GM18909 (cell line): ENCODE data around the gene ADM2.
"Not testable (repeated sequence)": the region's sequence is repeated elsewhere in the genome, so short reads cannot be mapped to it uniquely, and the experiment has no call there.

ENCODE experiments used
- ATAC-seq: cut with Tn5 transposase; IDR thresholded peaks from one replicate; pipeline ENCODE4 v1.9.1; 2021; ENCODE audit warnings: mild to moderate bottlenecking; ENCODE audit not compliant: unreplicated experiment, poor library complexity

Gene ADM2

GRCh38 chr22:50481440-50482106 lies at the start of gene ADM2:
TSS of gene ADM2 (plus strand) at chr22:50481543. CDS start at chr22:50481848, 305 bp downstream.
- no peak for ATAC-seq

- ATAC-seq, result no peak
These were observed 49.0 kb upstream of the ADM2 start for GRCh38 chr22:50432131-50432876.

- ATAC-seq, result not testable (repeated sequence)
These were observed 48.3 kb upstream of the ADM2 start for GRCh38 chr22:50432877-50433510.

- ATAC-seq, result no peak
These were observed 46.5 kb upstream of the ADM2 start for GRCh38 chr22:50434849-50435248.

GRCh38 chr22:50435291-50436014 lies 45.9 kb upstream of the ADM2 start:
- ATAC-seq, result no peak

- no peak for ATAC-seq
These were observed 45.1 kb upstream of the ADM2 start for GRCh38 chr22:50436015-50436830.

GRCh38 chr22:50436841-50437341 lies 44.5 kb upstream of the ADM2 start:
- no peak for ATAC-seq

GRCh38 chr22:50437511-50438304 lies 43.6 kb upstream of the ADM2 start:
- ATAC-seq, result no peak

GRCh38 chr22:50438305-50439275 lies 42.8 kb upstream of the ADM2 start:
- no peak for ATAC-seq

GRCh38 chr22:50439314-50439870 lies 42.0 kb upstream of the ADM2 start:
- no peak for ATAC-seq

GRCh38 chr22:50439871-50440331 lies 41.4 kb upstream of the ADM2 start:
- ATAC-seq, result no peak

- no peak for ATAC-seq
These were observed 40.6 kb upstream of the ADM2 start for GRCh38 chr22:50440544-50441249.

- no peak for ATAC-seq
These were observed 39.8 kb upstream of the ADM2 start for GRCh38 chr22:50441428-50441993.

- no peak for ATAC-seq
These were observed 38.1 kb upstream of the ADM2 start for GRCh38 chr22:50443197-50443596.

GRCh38 chr22:50443801-50444625 lies 37.3 kb upstream of the ADM2 start:
- no peak for ATAC-seq

- no peak for ATAC-seq
These were observed 36.7 kb upstream of the ADM2 start for GRCh38 chr22:50444663-50445062.
